K562 treated with DMSO at 1 percent for 4 hours (cell line): Measurements from ENCODE around the gene ST3GAL4. TPM values are rescaled to one million over a fixed set of nuclear protein-coding genes. Genes with fewer than 3 reads are reported as not detected.

Experiments used
- total RNA-seq: library from RNA; unstranded; fragments of 300-600 nt; gene quantifications from 2 replicates; pipeline ENCODE4 v1.2.3, GENCODE V29; 2022; ENCODE audit not compliant: insufficient read depth

ST3GAL4 gene
- total RNA-seq, result 23.9 and 24.0 TPM in 2 replicates

GRCh38 chr11:126355324-126355925 is at the start of gene ST3GAL4:
Gene ST3GAL4, plus strand, starts transcription at chr11:126355686. Its CDS starts 50,470 bp downstream, at chr11:126406156.

Other genes with a start within 250 kb of the ST3GAL4 start
- gene RPUSD4, start 144.0 kb upstream of the ST3GAL4 start, total RNA-seq, result 16.2 and 18.7 TPM in 2 replicates
- 9.4 and 12.7 TPM in 2 replicates for gene FAM118B, start 143.9 kb upstream of the ST3GAL4 start, total RNA-seq
- 113 and 117 TPM in 2 replicates for gene SRPRA, start 86.8 kb upstream of the ST3GAL4 start, total RNA-seq
- gene FOXRED1, start 86.5 kb upstream of the ST3GAL4 start, total RNA-seq, result 33.4 and 40.6 TPM in 2 replicates
- gene TIRAP, start 72.6 kb upstream of the ST3GAL4 start, total RNA-seq, result 3.5 and 3.9 TPM in 2 replicates
- gene DCPS, start 51.6 kb upstream of the ST3GAL4 start, total RNA-seq, result 8.6 and 11.3 TPM in 2 replicates